ENCODE measurements around the gene TP53I13. TPM values are rescaled to one million over a fixed set of nuclear protein-coding genes. Genes with fewer than 3 reads are reported as not detected.

Gene TP53I13
- total RNA-seq, 1 donor from 2014 or later: 68.4 TPM

DNA sequence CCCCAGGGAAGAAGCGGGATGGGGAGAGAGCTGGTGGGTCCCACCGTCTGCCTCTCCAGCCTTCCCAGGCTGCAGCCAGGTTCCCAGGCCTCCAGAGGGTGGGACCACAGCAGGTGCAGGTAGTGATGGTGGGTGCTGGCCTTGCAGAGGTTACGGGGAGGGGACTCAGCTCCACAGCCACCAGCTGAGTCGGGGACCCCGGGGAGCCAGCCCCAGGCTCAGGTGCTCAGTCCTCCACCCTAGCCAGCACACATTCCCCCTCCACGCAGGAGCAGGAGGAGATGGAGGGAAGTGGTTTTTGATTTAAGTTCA, 5.0 kb downstream of the TP53I13 start:
- DNase-seq (ENCODE audit: low read depth): no peak
- TF ChIP-seq, protein P1, sequence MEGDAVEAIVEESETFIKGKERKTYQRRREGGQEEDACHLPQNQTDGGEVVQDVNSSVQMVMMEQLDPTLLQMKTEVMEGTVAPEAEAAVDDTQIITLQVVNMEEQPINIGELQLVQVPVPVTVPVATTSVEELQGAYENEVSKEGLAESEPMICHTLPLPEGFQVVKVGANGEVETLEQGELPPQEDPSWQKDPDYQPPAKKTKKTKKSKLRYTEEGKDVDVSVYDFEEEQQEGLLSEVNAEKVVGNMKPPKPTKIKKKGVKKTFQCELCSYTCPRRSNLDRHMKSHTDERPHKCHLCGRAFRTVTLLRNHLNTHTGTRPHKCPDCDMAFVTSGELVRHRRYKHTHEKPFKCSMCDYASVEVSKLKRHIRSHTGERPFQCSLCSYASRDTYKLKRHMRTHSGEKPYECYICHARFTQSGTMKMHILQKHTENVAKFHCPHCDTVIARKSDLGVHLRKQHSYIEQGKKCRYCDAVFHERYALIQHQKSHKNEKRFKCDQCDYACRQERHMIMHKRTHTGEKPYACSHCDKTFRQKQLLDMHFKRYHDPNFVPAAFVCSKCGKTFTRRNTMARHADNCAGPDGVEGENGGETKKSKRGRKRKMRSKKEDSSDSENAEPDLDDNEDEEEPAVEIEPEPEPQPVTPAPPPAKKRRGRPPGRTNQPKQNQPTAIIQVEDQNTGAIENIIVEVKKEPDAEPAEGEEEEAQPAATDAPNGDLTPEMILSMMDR (IDR thresholded peaks at IDR 0.05; ENCODE audit: insufficient read depth, low read length, poor library complexity, severe bottlenecking): no peak
- Histone ChIP-seq H3K36me3 (ENCODE audit: control insufficient read depth, insufficient read depth, low read length) (peaks cover 9% of the 10 kb centered on the region), H3K27me3 (ENCODE audit: control insufficient read depth, insufficient read depth, low read length) (no peaks in the 10 kb centered on the region), H3K4me3 (ENCODE audit: low read depth, low read length) (no peak overlapping the region)

DNA sequence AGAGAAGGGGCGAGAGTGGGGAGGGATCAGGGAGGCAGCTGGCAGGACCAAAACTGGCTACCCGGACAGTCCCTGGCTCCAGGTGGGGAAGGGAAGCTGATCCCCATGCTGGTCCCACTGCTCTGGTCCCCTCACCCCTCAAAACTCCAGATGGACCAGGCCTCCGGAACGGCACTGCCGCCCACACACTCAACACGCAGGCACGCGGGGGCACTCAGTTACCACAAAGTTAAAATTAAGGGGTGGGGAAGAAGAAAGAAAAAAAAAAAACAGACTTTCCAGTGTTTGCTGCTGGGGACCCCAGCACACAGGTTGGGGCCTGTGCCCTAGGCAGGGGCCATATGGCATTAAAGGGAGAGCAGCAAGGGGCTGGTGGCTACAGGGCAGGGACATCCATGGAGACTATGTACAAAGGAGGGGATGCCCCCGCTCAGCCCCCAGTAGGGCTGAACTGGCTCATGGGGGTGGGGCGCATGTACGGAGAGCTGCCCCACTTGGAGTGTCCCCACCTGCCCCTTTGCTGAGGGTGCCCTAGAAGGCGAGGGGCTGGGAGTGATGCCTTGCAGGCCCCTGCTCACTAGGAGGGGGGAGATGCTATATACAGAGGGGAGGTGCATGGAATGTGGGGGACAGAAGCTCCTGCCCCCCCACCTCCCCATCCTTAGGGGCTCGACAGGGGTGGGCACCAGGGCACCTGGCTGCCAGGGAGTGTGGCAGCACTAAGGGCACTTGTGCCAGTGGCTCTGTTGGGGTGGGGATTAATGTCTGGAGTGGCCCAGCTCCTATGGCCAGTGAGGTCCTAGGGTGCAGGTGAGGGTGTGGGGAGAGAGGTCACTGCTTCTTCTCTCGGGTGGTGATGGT, 5.6 kb downstream of the TP53I13 start:
- Histone ChIP-seq H3K27me3 (ENCODE audit: control insufficient read depth, insufficient read depth, low read length) (no peaks in the 10 kb centered on the region), H3K4me3 (ENCODE audit: low read depth, low read length) (no peak overlapping the region), H3K36me3 (ENCODE audit: control insufficient read depth, insufficient read depth, low read length) (peaks cover 9% of the 10 kb centered on the region)
- TF ChIP-seq, protein P1 (IDR thresholded peaks at IDR 0.05; ENCODE audit: insufficient read depth, low read length, poor library complexity, severe bottlenecking): no peak
- DNase-seq (ENCODE audit: low read depth): no peak

DNA sequence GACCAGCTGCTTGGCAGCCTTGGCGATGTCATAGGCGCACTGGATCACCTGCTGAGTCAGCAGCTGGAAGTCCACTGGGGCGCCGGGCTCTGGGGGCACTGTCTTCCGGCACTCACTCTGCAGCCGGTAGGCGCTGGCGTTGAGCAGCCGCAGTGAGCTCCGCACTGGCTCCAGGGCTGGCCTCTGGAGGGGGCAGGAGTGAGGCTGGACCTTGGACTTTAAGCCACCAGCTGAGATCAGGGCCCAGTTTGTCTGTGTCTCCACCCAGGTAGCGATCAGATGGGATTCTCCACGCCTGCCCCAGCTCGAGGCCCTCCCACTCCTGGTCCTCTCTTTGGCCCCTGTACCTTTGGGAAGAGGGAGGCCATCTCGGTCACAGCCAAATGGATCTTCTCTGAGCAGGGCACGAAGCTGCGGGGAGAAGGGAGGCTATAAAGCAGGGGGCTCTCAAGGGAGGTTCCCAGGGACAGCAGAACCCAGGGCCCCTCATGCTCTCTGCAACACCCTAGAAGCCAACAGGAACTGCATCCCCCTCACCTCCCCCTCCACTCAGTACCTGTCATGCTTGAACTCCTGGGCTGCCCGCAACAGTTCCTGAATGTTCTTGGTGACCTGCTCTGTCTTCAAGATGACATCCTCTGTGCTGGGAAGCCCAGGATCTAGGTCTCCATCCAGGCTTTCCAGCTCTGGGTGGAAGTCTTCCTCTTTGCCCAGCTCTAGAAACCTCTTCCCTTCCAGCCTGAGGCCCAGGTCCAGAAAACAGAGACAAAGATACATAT, 6.4 kb downstream of the TP53I13 start:
- TF ChIP-seq, protein P1 (IDR thresholded peaks at IDR 0.05; ENCODE audit: insufficient read depth, low read length, poor library complexity, severe bottlenecking): no peak
- DNase-seq (ENCODE audit: low read depth): no peak
- H3K27me3 ChIP-seq (ENCODE audit: control insufficient read depth, insufficient read depth, low read length): no peaks in the 10 kb centered on the region
- H3K36me3 ChIP-seq (ENCODE audit: control insufficient read depth, insufficient read depth, low read length): peaks cover 9% of the 10 kb centered on the region
- no peak overlapping the region for H3K4me3 ChIP-seq (ENCODE audit: low read depth, low read length)

DNA sequence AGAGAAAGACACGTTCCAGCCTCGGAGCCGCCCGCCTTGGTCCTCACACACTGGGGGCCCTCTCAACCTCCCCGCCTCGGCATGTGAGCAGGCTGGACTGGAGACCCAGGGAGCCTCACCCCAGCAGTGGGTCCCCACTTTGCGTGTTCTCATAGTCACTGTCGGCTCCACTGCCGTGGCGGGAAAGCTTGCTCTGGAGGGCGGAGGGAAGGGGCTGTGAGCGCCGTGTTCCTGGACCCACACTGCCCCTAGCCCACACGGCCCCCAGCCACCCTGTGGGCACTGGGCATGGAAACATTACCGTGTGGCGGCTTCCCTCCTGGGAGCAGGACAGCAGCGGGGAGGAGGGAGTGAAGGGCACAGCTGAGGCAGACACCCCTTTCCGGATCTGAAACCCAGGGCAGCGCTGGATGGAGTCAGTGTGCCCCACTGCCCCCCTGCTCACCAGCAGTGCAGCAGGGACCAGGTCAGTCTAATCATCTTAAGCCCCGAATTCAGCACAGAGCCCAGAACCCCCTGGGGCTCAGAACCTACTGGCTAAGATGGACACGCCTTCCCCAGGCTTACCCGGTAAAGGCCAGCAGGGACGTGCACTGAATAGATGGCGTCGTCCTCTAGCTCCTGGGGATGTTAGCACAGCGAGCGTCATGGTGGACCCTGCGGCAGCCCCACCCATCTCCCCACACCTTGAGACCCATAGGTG, 7.2 kb downstream of the TP53I13 start:
- Histone ChIP-seq H3K4me3 (ENCODE audit: low read depth, low read length) (no peak overlapping the region), H3K27me3 (ENCODE audit: control insufficient read depth, insufficient read depth, low read length) (no peaks in the 10 kb centered on the region), H3K36me3 (ENCODE audit: control insufficient read depth, insufficient read depth, low read length) (peaks cover 9% of the 10 kb centered on the region)
- TF ChIP-seq, protein P1 (IDR thresholded peaks at IDR 0.05; ENCODE audit: insufficient read depth, low read length, poor library complexity, severe bottlenecking): no peak
- DNase-seq (ENCODE audit: low read depth): no peak

DNA sequence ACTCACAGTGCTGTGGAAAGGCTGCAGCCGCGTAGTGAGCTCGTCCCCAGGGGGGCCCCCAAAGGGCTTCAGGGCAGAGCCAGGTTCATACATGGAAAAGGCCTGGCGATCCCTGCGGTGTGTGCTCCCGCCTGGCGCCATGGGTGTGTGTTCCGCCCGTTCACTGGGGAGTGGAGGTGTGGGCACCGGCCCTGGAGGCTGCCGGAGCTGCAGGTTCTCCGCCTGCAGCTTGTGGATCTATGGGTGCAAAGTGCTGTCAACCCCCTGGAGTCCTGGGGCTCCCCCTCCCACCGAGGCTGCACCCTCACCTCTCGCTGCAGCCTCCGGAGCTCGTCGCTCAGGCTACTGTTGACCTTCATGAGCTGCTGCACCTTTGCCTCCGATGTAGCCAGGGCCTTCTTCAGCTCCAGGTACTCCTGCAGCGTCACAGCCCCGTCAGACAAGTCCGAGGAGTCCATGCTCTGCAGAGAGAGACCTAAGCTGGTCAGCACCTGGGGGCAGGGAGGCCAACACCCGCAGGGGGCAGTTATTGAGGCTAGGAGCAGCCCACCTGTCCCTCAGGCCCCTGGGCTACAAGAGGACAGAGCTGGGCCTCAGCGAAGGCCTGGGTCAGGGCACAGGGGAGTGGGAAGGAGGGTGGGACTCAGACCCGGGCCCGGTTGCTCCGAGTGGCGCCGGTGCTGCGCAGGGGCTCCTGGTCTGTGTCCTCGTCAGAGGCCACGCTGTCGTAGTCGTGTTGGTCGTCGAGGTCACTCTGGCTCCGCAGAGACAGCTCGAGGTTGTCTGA, 7.9 kb downstream of the TP53I13 start:
- no peak for DNase-seq (ENCODE audit: low read depth)
- Histone ChIP-seq H3K36me3 (ENCODE audit: control insufficient read depth, insufficient read depth, low read length) (peaks cover 9% of the 10 kb centered on the region), H3K4me3 (ENCODE audit: low read depth, low read length) (no peak overlapping the region), H3K27me3 (ENCODE audit: control insufficient read depth, insufficient read depth, low read length) (no peaks in the 10 kb centered on the region)
- TF ChIP-seq, protein P1 (IDR thresholded peaks at IDR 0.05; ENCODE audit: insufficient read depth, low read length, poor library complexity, severe bottlenecking): no peak
